ENCODE results near the gene CFAP70.
"Not testable (repeated sequence)": the region's sequence is repeated elsewhere in the genome, so short reads cannot be mapped to it uniquely, and the experiment has no call there.

Gene CFAP70

GRCh38 chr10:73358331-73359279 lies at the start of gene CFAP70:
Gene CFAP70, minus strand, starts transcription at chr10:73358864. Its CDS starts 4,068 bp downstream, at chr10:73354796.
- H3K4me3 ChIP-seq (ENCODE audit: low read depth, low read length), result peak within 1 kb of the TSS; percentile 76

- H3K4me3 ChIP-seq (ENCODE audit: low read depth, low read length), result no peak overlapping the region
Observed at GRCh38 chr10:73408061-73408460, 49.4 kb upstream of the CFAP70 start.

- no peak overlapping the region for H3K4me3 ChIP-seq (ENCODE audit: low read depth, low read length)
Observed at GRCh38 chr10:73407495-73407894, 48.8 kb upstream of the CFAP70 start.

GRCh38 chr10:73406846-73407245 lies 48.2 kb upstream of the CFAP70 start:
- H3K4me3 ChIP-seq (ENCODE audit: low read depth, low read length), result no peak overlapping the region

GRCh38 chr10:73405556-73405955 lies 46.9 kb upstream of the CFAP70 start:
- H3K4me3 ChIP-seq (ENCODE audit: low read depth, low read length), result no peak overlapping the region

GRCh38 chr10:73404690-73405089 lies 46.0 kb upstream of the CFAP70 start:
- no peak overlapping the region for H3K4me3 ChIP-seq (ENCODE audit: low read depth, low read length)

GRCh38 chr10:73401636-73402035 lies 43.0 kb upstream of the CFAP70 start:
- H3K4me3 ChIP-seq (ENCODE audit: low read depth, low read length), result no peak overlapping the region

GRCh38 chr10:73399063-73399462 lies 40.4 kb upstream of the CFAP70 start:
- no peak overlapping the region for H3K4me3 ChIP-seq (ENCODE audit: low read depth, low read length)

- no peak overlapping the region for H3K4me3 ChIP-seq (ENCODE audit: low read depth, low read length)
Observed at GRCh38 chr10:73398024-73398423, 39.4 kb upstream of the CFAP70 start.

- H3K4me3 ChIP-seq (ENCODE audit: low read depth, low read length), result not testable (repeated sequence)
Observed at GRCh38 chr10:73394325-73394724, 35.7 kb upstream of the CFAP70 start.

- no peak overlapping the region for H3K4me3 ChIP-seq (ENCODE audit: low read depth, low read length)
Observed at GRCh38 chr10:73388228-73388627, 29.6 kb upstream of the CFAP70 start.

GRCh38 chr10:73386583-73386982 lies 27.9 kb upstream of the CFAP70 start:
- H3K4me3 ChIP-seq (ENCODE audit: low read depth, low read length), result no peak overlapping the region

GRCh38 chr10:73379064-73379748 lies 20.5 kb upstream of the CFAP70 start:
- H3K4me3 ChIP-seq (ENCODE audit: low read depth, low read length), result no peak overlapping the region

GRCh38 chr10:73376679-73377078 lies 18.0 kb upstream of the CFAP70 start:
- H3K4me3 ChIP-seq (ENCODE audit: low read depth, low read length), result no peak overlapping the region

- H3K4me3 ChIP-seq (ENCODE audit: low read depth, low read length), result no peak overlapping the region
Observed at GRCh38 chr10:73368238-73368637, 9.6 kb upstream of the CFAP70 start.

- H3K4me3 ChIP-seq (ENCODE audit: low read depth, low read length), result no peak overlapping the region
Observed at GRCh38 chr10:73366381-73367298, 8.0 kb upstream of the CFAP70 start.

GRCh38 chr10:73364964-73365363 lies 6.3 kb upstream of the CFAP70 start:
- no peak overlapping the region for H3K4me3 ChIP-seq (ENCODE audit: low read depth, low read length)

GRCh38 chr10:73359492-73359891 lies 828 bp upstream of the CFAP70 start:
- H3K4me3 ChIP-seq (ENCODE audit: low read depth, low read length), result no peak overlapping the region

GRCh38 chr10:73357821-73358220 lies 843 bp downstream of the CFAP70 start:
- peak overlapping the region; percentile 76 for H3K4me3 ChIP-seq (ENCODE audit: low read depth, low read length)

- H3K4me3 ChIP-seq (ENCODE audit: low read depth, low read length), result no peak overlapping the region
Observed at GRCh38 chr10:73357166-73357565, 1.5 kb downstream of the CFAP70 start.

- no peak overlapping the region for H3K4me3 ChIP-seq (ENCODE audit: low read depth, low read length)
Observed at GRCh38 chr10:73344269-73344668, 14.4 kb downstream of the CFAP70 start.
